Lower lobe of right lung (tissue), 2 donors: Measurements from ENCODE around the gene RHBDD3. TPM values are rescaled to one million over a fixed set of nuclear protein-coding genes. Genes with fewer than 3 reads are reported as not detected.

Experiments used
- ATAC-seq, 2 donors: fragments of 200-7000 bp; cut with Tn5 transposase; one replicate each; pipeline ENCODE4 v1.9.1; 2020 to 2022; ENCODE audit warnings: mild to moderate bottlenecking in 2 of 2, moderate library complexity in 2 of 2
- DNase-seq: peaks from one replicate; pipeline ENCODE4 v3.0.0-alpha.2; 2020
- H3K27ac ChIP-seq: fragments of 200-600 bp; one replicate; pipeline ENCODE4 v1.8.0; 2022
- H3K27me3 ChIP-seq: fragments of 200-600 bp; one replicate; pipeline ENCODE4 v1.8.0; 2022; ENCODE audit warnings: low read depth
- H3K36me3 ChIP-seq: fragments of 200-600 bp; one replicate; pipeline ENCODE4 v1.8.0; 2022; ENCODE audit warnings: mild to moderate bottlenecking
- H3K4me1 ChIP-seq: fragments of 200-600 bp; one replicate; pipeline ENCODE4 v1.8.0; 2022
- H3K4me3 ChIP-seq: fragments of 200-600 bp; one replicate; pipeline ENCODE4 v1.8.0; 2022; ENCODE audit warnings: mild to moderate bottlenecking
- H3K9me3 ChIP-seq: fragments of 200-600 bp; one replicate; pipeline ENCODE4 v1.8.0; 2022
- intact Hi-C: fragments of 100-400 bp; cut with DNase I; formaldehyde crosslinking; loops from one replicate; pipeline ENCODE4 v1.11.0; 2022
- total RNA-seq: library from RNA; stranded (reverse); fragmentation: NEBNext Ultra II Directional; extraction: Animal tissue kit (Norgen Biotek cat#: 25700); gene quantifications from one replicate; pipeline ENCODE4 v1.2.1, GENCODE V29; 2021
- TF ChIP-seq, protein P1 (sequence below): fragments of 200-600 bp; IDR thresholded peaks from one replicate; pipeline ENCODE4 v1.8.0; 2022; ENCODE audit warnings: antibody characterized with exemption, mild to moderate bottlenecking
- donor health status: DM: no; HTN: yes; CAD: no; lungs with severe emphysema.

Gene RHBDD3
- total RNA-seq, 1 donor from 2014 or later: 16.4 TPM

DNA sequence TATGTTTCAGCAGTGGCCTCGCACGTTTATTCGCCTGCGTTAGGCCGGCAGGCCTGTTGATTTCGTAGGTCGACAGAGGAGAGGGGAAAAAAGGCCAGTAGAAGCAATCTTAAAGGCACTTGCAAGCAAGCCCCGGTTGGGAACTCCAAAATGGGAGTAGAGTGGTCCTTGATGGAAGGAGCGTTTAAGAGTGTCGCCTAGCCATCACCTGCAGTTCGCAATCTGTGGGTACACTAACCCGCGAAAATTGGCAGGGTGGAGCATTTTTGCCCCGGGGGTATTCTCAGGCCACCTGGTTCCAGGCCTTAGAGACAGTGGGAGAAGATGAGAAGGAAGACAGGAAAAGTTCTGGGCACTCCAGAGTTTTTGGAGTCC, 1.4 kb upstream of the RHBDD3 start:
- no peak for ATAC-seq
- H3K4me3 ChIP-seq: peak overlapping the region; percentile 73

GRCh38 chr22:29268511-29269229, 889 bp upstream of the RHBDD3 start:
- ATAC-seq (peak; percentile 76 to 79), DNase-seq (peak; percentile 75)
- Histone ChIP-seq H3K9me3 (no peaks in the 10 kb centered on the region), H3K36me3 (peaks cover 36% of the 10 kb centered on the region), H3K4me1 (peaks cover 53% of the 10 kb centered on the region), H3K27me3 (no peaks in the 10 kb centered on the region), H3K27ac (peak overlapping the region; percentile 100), H3K4me3 (peak overlapping the region; percentile 73)
- intact Hi-C loops: no loop called here
- TF ChIP-seq, protein P1, sequence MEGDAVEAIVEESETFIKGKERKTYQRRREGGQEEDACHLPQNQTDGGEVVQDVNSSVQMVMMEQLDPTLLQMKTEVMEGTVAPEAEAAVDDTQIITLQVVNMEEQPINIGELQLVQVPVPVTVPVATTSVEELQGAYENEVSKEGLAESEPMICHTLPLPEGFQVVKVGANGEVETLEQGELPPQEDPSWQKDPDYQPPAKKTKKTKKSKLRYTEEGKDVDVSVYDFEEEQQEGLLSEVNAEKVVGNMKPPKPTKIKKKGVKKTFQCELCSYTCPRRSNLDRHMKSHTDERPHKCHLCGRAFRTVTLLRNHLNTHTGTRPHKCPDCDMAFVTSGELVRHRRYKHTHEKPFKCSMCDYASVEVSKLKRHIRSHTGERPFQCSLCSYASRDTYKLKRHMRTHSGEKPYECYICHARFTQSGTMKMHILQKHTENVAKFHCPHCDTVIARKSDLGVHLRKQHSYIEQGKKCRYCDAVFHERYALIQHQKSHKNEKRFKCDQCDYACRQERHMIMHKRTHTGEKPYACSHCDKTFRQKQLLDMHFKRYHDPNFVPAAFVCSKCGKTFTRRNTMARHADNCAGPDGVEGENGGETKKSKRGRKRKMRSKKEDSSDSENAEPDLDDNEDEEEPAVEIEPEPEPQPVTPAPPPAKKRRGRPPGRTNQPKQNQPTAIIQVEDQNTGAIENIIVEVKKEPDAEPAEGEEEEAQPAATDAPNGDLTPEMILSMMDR: no peak

More for the DNA sequence above, 1.4 kb upstream of the RHBDD3 start:
- no peak for DNase-seq
- Histone ChIP-seq H3K27me3 (no peaks in the 10 kb centered on the region), H3K4me1 (peaks cover 58% of the 10 kb centered on the region), H3K9me3 (no peaks in the 10 kb centered on the region), H3K36me3 (peaks cover 38% of the 10 kb centered on the region), H3K27ac (peak overlapping the region; percentile 100)
- TF ChIP-seq, protein P1: no peak
- intact Hi-C loops: no loop called here

- Histone ChIP-seq H3K4me1 (peaks cover 44% of the 10 kb centered on the region), H3K27ac (peak overlapping the region; percentile 100), H3K9me3 (no peaks in the 10 kb centered on the region), H3K4me3 (peak overlapping the region; percentile 73), H3K36me3 (peaks cover 25% of the 10 kb centered on the region), H3K27me3 (no peaks in the 10 kb centered on the region)
- intact Hi-C loops: no loop called here
- DNase-seq (no peak), ATAC-seq (no peak)
- TF ChIP-seq, protein P1: peak; percentile 17
These were observed 321 bp downstream of the RHBDD3 start for GRCh38 chr22:29267462-29267857.

GRCh38 chr22:29266564-29267461, 968 bp downstream of the RHBDD3 start:
- H3K27me3 ChIP-seq: no peaks in the 10 kb centered on the region
- no peaks in the 10 kb centered on the region for H3K9me3 ChIP-seq
- H3K4me1 ChIP-seq: peaks cover 38% of the 10 kb centered on the region
- H3K27ac ChIP-seq: peak overlapping the region; percentile 100
- TF ChIP-seq, protein P1: no peak
- ATAC-seq (no peak), DNase-seq (no peak)
- H3K4me3 ChIP-seq: peak overlapping the region; percentile 73
- H3K36me3 ChIP-seq: peaks cover 19% of the 10 kb centered on the region
- intact Hi-C loops: no loop called here

- H3K4me3 ChIP-seq: no peak overlapping the region
- intact Hi-C loops: no loop called here
- DNase-seq: no peak
- H3K4me1 ChIP-seq: peaks cover 29% of the 10 kb centered on the region
- no peaks in the 10 kb centered on the region for H3K27me3 ChIP-seq
- no peaks in the 10 kb centered on the region for H3K9me3 ChIP-seq
- peak overlapping the region; percentile 38 for H3K27ac ChIP-seq
- ATAC-seq: no peak
- peaks cover 19% of the 10 kb centered on the region for H3K36me3 ChIP-seq
- TF ChIP-seq, protein P1: no peak
These were observed 1.9 kb downstream of the RHBDD3 start for GRCh38 chr22:29265929-29266328.
